CD1c-positive myeloid dendritic cell (primary cell): ENCODE results near the gene IDH3G.

Source experiments
- DNase-seq: peaks from one replicate; pipeline ENCODE4 v3.0.0-alpha.2; 2016; ENCODE audit errors: extremely low spot score

The IDH3G gene

DNA sequence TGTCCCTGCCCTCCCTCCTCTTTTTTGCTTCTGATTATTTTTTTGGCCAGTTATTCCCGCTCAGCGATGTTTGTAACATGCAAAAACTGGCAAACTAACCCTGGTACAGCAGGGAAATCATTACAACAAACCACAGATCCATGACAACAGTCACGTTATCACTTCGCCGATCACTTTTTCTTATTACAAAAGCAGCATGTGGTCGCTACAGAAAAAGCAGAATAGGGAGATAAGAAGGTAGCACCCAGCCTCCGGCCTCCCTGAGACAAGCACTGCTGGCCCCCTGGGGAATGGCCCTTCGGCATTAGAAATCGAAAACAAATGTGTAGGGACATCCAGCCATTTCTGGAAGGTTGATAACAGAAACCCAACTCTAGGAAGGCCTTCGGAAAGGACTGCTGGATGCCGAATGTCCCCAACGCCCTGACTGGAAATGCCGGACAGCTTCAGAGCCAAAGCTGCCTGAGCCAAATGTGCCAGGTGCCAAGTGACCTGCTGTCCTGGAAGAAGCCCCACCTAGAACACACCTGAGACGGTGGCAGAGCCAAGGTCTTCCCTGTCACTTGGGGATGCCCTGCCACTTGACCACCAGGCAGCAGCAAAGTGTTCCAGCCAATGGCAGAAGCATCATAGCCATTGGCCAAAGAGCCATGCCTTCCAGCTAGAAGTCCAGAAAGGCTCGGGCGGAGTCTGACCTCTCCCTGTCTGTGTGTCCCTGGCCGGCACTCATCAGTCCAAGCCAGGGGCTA is 2.9 kb downstream of the IDH3G start:
- DNase-seq: no peak

DNA sequence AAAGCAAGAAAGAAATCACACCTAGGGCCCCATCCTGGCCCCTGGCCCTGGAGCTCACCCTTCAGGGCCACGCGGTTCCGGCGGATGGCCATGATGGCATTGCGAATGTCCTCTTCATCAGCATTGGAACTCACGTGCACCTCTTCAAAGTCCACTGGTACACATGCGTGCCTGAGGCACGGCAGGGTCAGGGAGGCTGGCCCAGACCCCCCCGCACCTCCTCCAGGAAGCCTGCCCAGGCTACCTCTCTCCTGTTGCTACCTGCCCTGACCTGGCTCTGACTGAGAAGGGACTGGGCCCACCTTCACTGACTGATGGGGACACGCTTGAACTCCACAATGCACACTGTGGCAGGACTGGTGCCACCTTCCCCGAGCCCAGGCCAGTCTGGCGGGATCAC is 4.5 kb downstream of the IDH3G start:
- no peak for DNase-seq

- no peak for DNase-seq
Observed at GRCh38 chrX:153786669-153787068, 7.5 kb downstream of the IDH3G start.

DNA sequence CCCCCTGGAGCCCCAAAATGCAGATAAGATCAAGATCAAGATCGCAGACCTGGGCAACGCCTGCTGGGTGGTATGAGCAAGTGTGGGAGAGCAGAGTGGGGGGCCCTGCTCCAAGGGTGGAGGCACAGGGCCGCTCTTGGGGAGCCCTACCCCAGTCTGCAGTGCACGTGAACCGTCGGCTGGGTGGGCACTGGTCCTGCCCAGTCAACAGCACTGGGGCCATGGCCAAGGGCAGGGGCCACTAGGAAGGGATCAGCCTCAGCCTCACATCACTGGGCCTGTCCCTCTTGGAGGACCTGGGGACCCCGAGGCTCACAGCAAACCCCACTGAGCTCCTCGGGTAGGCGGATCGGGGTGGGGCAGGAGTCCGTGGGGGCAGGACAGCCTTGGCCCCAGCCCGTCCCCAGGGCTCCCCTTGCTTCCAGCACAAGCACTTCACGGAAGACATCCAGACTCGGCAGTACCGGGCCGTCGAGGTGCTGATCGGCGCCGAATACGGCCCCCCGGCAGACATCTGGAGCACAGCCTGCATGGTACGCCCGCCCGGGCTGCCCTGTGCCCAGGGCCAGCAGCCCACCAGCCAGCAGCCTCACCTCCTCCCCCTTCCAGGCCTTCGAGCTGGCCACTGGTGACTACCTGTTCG is 9.7 kb downstream of the IDH3G start:
- no peak for DNase-seq

GRCh38 chrX:153783378-153784013 is 10.7 kb downstream of the IDH3G start:
- DNase-seq: no peak

GRCh38 chrX:153782871-153783270 is 11.3 kb downstream of the IDH3G start:
- DNase-seq: no peak

GRCh38 chrX:153782313-153782712 is 11.9 kb downstream of the IDH3G start:
- DNase-seq: no peak

DNA sequence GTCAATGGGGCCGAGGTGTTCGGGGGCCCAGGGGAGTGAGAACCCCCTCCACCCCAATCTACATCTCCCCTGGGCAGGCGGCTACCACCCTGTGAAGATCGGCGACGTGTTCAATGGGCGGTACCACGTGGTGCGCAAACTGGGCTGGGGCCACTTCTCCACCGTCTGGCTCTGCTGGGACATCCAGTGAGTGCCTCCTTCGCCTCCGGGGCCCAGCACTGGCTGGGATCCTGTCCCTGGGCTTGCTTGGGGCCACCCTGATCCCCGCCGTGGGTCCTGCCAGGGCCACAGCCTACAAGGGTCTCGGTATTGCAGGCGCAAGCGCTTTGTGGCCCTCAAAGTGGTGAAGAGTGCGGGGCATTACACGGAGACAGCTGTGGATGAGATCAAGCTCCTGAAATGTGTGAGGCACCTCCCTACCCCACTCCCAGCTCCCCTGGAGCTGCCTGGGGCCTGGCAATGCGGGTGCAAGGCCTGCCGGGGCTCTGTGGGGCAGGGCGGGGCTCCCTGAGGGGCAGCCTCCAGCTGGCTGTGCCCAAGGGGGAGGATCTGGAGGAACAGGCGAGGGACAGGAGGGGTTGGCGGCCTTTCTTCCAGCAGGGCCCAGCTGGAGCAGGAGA is 12.6 kb downstream of the IDH3G start:
- no peak for DNase-seq

DNA sequence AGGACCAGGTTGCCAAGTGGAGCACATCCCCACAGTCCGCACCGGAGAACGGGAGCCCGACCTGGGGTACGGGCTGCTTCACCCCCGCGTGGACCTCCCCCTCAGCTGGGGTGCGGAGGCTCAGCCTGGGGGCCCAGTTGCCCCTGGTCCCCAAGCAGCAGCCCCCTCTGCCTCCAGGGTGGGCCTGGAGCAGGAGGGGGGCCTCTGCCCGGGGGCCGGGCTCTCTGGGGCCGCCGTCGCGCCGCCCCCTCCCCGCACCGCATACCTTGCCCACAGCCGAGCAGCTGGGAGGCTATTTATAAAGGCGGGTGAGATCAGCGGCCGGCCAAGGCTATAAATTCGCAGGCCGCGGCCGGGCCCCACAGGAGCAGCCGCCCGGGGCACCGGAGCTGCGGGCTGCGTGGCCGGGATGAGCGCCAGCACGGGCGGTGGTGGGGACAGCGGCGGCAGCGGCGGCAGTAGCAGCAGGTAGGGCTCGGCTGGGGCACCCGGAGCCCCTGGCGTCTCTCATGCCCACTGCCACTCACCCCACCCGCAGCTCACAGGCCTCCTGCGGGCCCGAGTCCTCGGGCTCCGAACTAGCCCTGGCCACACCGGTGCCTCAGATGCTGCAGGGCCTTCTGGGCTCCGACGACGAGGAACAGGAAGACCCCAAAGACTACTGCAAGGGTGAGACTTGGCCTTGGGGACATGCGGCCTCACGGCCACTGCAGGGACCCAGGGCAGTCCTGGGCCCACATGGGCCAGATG is 13.3 kb downstream of the IDH3G start, which contains the start of gene SRPK3:
SRPK3 (plus strand) TSS at position 364 of the 750 bp plus-strand sequence; CDS start at position 410, 46 bp downstream.
- no peak for DNase-seq

- DNase-seq: no peak
Observed at GRCh38 chrX:153779891-153780677, 14.1 kb downstream of the IDH3G start.

GRCh38 chrX:153778684-153779101 is 15.5 kb downstream of the IDH3G start:
- no peak for DNase-seq

- DNase-seq: no peak
Observed at GRCh38 chrX:153778181-153778580, 16.0 kb downstream of the IDH3G start.

DNA sequence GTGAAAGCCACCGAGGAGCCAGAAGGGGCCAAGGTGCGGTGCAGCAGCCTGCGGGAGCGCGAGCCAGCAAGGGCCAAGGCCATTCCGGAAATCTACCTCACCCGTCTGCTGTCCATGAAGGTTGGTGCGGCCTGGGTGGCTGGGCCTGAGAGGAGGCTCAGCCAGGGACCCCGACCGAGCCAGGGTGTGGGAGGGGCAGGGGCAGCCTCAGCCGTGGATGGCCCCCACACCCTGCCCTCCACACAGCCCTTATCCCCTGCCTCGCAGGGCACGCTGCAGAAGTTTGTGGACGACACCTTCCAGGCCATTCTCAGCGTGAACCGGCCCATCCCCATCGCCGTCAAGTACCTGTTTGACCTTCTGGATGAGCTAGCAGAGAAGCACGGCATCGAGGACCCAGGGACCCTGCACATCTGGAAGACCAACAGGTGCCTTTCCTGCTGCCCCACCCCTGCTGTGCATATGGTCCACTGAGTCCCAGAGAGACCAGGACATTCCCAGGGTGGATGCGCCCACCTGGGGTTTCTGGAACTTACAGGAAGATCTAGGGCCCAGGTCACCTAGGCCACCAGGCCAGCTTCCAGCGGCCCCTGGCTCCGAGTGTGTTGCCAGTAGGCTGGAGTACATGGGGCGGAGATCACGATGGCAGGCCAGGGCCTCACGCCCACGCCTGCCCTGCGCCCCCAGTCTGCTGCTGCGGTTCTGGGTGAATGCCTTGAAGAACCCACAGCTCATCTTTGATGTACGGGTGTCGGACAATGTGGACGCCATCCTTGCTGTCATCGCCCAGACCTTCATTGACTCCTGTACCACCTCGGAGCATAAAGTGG is 16.7 kb downstream of the IDH3G start:
- no peak for DNase-seq

GRCh38 chrX:153776611-153777045 is 17.5 kb downstream of the IDH3G start:
- DNase-seq: no peak

- DNase-seq: no peak
Observed at GRCh38 chrX:153776120-153776599, 18.0 kb downstream of the IDH3G start.

- DNase-seq: no peak
Observed at GRCh38 chrX:153775293-153776119, 18.7 kb downstream of the IDH3G start.

GRCh38 chrX:153774576-153775292 is 19.4 kb downstream of the IDH3G start:
- DNase-seq: no peak
